Stimulated activated CD8-positive, alpha-beta memory T cell treated with anti-CD3 and anti-CD28 coated beads, Interleukin-7, amount 100 ng/mL, for 1 hour (primary cell): Measurements from ENCODE around the gene MCTP1.
"Not testable (repeated sequence)": the region's sequence is repeated elsewhere in the genome, so short reads cannot be mapped to it uniquely, and the experiment has no call there.

ENCODE experiments used
- DNase-seq, 2 donors: peaks; one replicate each; pipeline ENCODE4 v3.0.0-alpha.2; 2020; ENCODE audit warnings: low read depth in 2 of 2

Gene MCTP1

GRCh38 chr5:94959279-94959678, 325.6 kb downstream of the MCTP1 start:
- DNase-seq, result not testable (repeated sequence)

- DNase-seq, result no peak
Observed at GRCh38 chr5:94945656-94946055, 339.2 kb downstream of the MCTP1 start.

GRCh38 chr5:94944160-94944559, 340.7 kb downstream of the MCTP1 start:
- no peak for DNase-seq

GRCh38 chr5:94941122-94941755, 343.7 kb downstream of the MCTP1 start:
- no peak for DNase-seq

- no peak for DNase-seq
Observed at GRCh38 chr5:94932259-94932658, 352.6 kb downstream of the MCTP1 start.

- no peak for DNase-seq
Observed at GRCh38 chr5:94928891-94929290, 356.0 kb downstream of the MCTP1 start.

- no peak for DNase-seq
Observed at GRCh38 chr5:94920570-94920969, 364.3 kb downstream of the MCTP1 start.

- DNase-seq, result no peak
Observed at GRCh38 chr5:94916619-94917018, 368.3 kb downstream of the MCTP1 start.

GRCh38 chr5:94911276-94911675, 373.6 kb downstream of the MCTP1 start:
- no peak for DNase-seq

- DNase-seq, result no peak
Observed at GRCh38 chr5:94910721-94911120, 374.2 kb downstream of the MCTP1 start.

GRCh38 chr5:94908889-94909480, 375.9 kb downstream of the MCTP1 start:
- DNase-seq, result no peak

GRCh38 chr5:94906750-94907149, 378.1 kb downstream of the MCTP1 start:
- no peak for DNase-seq

- DNase-seq, result no peak
Observed at GRCh38 chr5:94903726-94904125, 381.2 kb downstream of the MCTP1 start.

GRCh38 chr5:94901191-94901979, 383.5 kb downstream of the MCTP1 start:
- no peak for DNase-seq

- DNase-seq, result no peak
Observed at GRCh38 chr5:94900006-94900505, 384.8 kb downstream of the MCTP1 start.

- no peak for DNase-seq
Observed at GRCh38 chr5:94893412-94894135, 391.3 kb downstream of the MCTP1 start.

GRCh38 chr5:94891972-94892371, 392.9 kb downstream of the MCTP1 start:
- no peak for DNase-seq

- DNase-seq, result no peak
Observed at GRCh38 chr5:94891565-94891964, 393.3 kb downstream of the MCTP1 start.

- no peak for DNase-seq
Observed at GRCh38 chr5:94890907-94891306, 394.0 kb downstream of the MCTP1 start.

- no peak for DNase-seq
Observed at GRCh38 chr5:94888674-94889073, 396.2 kb downstream of the MCTP1 start.

GRCh38 chr5:94885931-94886330, 399.0 kb downstream of the MCTP1 start:
- no peak for DNase-seq

- no peak for DNase-seq
Observed at GRCh38 chr5:94884311-94884710, 400.6 kb downstream of the MCTP1 start.
